OCI-LY7 (cell line): ENCODE data around the gene MYT1. TPM values are rescaled to one million over a fixed set of nuclear protein-coding genes. Genes with fewer than 3 reads are reported as not detected.
A peak's percentile ranks its signal among the peaks of the same experiment; 100 is the strongest.

Experiments used
- Bru-seq: library from RNA; stranded (reverse); fragments of 400-500 nt; gene quantifications from one replicate; lab custom pipeline; 2021; lab: Mats Ljungman, UMichigan
- BruChase-seq, 2 experiments: library from RNA; stranded (reverse); fragments of 400-500 nt; gene quantifications; one replicate each; lab custom pipeline; 2021; lab: Mats Ljungman, UMichigan
- BruUV-seq: library from RNA; stranded (reverse); fragments of 400-500 nt; replicated peaks from 2 replicates; lab custom pipeline; 2021; lab: Mats Ljungman, UMichigan
- CTCF ChIA-PET: fragments of 300-600 bp; sonication (Branson Sonifier 250); formaldehyde crosslinking; loops from one replicate; lab custom pipeline; 2022; ENCODE audit warnings: antibody characterized with exemption; ENCODE audit not compliant: unreplicated experiment; lab: Charles Lee
- POLR2A ChIA-PET: fragments of 300-600 bp; sonication (Branson Sonifier 250); formaldehyde crosslinking; loops from one replicate; lab custom pipeline; 2022; ENCODE audit warnings: antibody characterized with exemption; lab: Charles Lee
- DNase-seq: peaks from one replicate; pipeline ENCODE4 v3.0.0-alpha.2; 2015; ENCODE audit warnings: low spot score
- H2AFZ ChIP-seq: fragments of 200-600 bp; sonication (generic), shearing (Covaris generic); 2 replicates; pipeline ENCODE4 v1.6.1; 2014; ENCODE audit warnings: mild to moderate bottlenecking, antibody characterized with exemption, low read length, moderate library complexity
- H3K27ac ChIP-seq: fragments of 200-600 bp; sonication (generic); 2 replicates; pipeline ENCODE4 v1.5.1; 2014; ENCODE audit warnings: mixed run types, low read depth, mild to moderate bottlenecking, moderate library complexity, low read length, inconsistent platforms; ENCODE audit not compliant: poor library complexity, severe bottlenecking
- H3K36me3 ChIP-seq: fragments of 200-600 bp; sonication (generic); 2 replicates; pipeline ENCODE4 v1.6.1; 2014; ENCODE audit warnings: mild to moderate bottlenecking, antibody characterized with exemption, low read length, moderate library complexity, mixed read lengths; ENCODE audit not compliant: insufficient read depth
- H3K4me1 ChIP-seq: fragments of 200-600 bp; sonication (generic); 2 replicates; pipeline ENCODE4 v1.5.1; 2014; ENCODE audit warnings: mild to moderate bottlenecking, low read length; ENCODE audit not compliant: insufficient read depth, poor library complexity, severe bottlenecking
- H3K4me2 ChIP-seq: fragments of 200-600 bp; sonication (generic); 2 replicates; pipeline ENCODE4 v1.6.1; 2014; ENCODE audit warnings: mild to moderate bottlenecking, low read length
- H3K4me3 ChIP-seq: fragments of 200-600 bp; sonication (generic); 2 replicates; pipeline ENCODE4 v1.5.1; 2014; ENCODE audit warnings: mild to moderate bottlenecking, low read depth, low read length; ENCODE audit not compliant: poor library complexity, severe bottlenecking
- H3K79me2 ChIP-seq: fragments of 200-600 bp; sonication (generic); 2 replicates; pipeline ENCODE4 v1.6.1; 2016; ENCODE audit warnings: low read depth, mild to moderate bottlenecking, low read length, moderate library complexity, mixed read lengths; ENCODE audit not compliant: insufficient read depth
- H3K9me2 ChIP-seq: fragments of 200-600 bp; sonication (generic); 2 replicates; pipeline ENCODE4 v1.6.1; 2016; ENCODE audit warnings: mild to moderate bottlenecking, low read length, mixed read lengths; ENCODE audit not compliant: insufficient read depth
- H3K9me3 ChIP-seq: fragments of 200-600 bp; sonication (generic); 2 replicates; pipeline ENCODE4 v1.6.1; 2014; ENCODE audit warnings: mild to moderate bottlenecking, mixed run types, low read length, mixed read lengths
- H4K20me1 ChIP-seq: fragments of 200-600 bp; sonication (generic); 2 replicates; pipeline ENCODE4 v1.6.1; 2014; ENCODE audit warnings: mild to moderate bottlenecking, antibody characterized with exemption, low read length, moderate library complexity, mixed read lengths; ENCODE audit not compliant: insufficient read depth
- EZH2phosphoT487 ChIP-seq: fragments of 200-600 bp; sonication (generic); IDR thresholded peaks from 2 replicates; pipeline ENCODE4 v1.6.1; 2018; ENCODE audit warnings: low read depth, borderline replicate concordance, mild to moderate bottlenecking, mixed run types, antibody characterized with exemption, low read length, moderate library complexity, mixed read lengths
- intact Hi-C: fragments of 100-400 bp; cut with micrococcal nuclease; formaldehyde crosslinking; loops from one replicate; pipeline ENCODE4 v1.10.0; 2022; ENCODE audit not compliant: unreplicated experiment
- long read RNA-seq: library from polyadenylated mRNA; stranded (forward); transcript quantifications from one replicate; pipeline ENCODE4 v2.0.0, GENCODE V29; 2022
- total RNA-seq, 2 experiments: library from RNA; depleted of rRNA in 1 of 2; stranded (reverse); fragments of >200 nt in 1 of 2; shearing (Covaris generic) in 1 of 2; gene quantifications; 2 replicates each; pipeline ENCODE4 v1.2.3, GENCODE V29; 2014 to 2022
- TF ChIP-seq, protein P1 (sequence below): fragments of 200-600 bp; sonication (generic); conservative IDR thresholded peaks from 2 replicates; pipeline ENCODE4 v1.5.1; 2014; ENCODE audit warnings: mild to moderate bottlenecking, antibody characterized with exemption, low read length, moderate library complexity, mixed read lengths

Gene MYT1
- total RNA-seq (2014; rRNA removed; shearing (Covaris generic)) (0.31 and 0.32 TPM in 2 replicates), total RNA-seq (2022) (0.30 and 0.95 TPM in 2 replicates), Bru-seq, nascent RNA (percentile 18 among the genes with signal in this experiment), BruChase-seq, experiment 1, labeled RNA remaining after a 6-hour chase (percentile 13 among the genes with signal in this experiment), BruChase-seq, experiment 2, labeled RNA remaining after a 2-hour chase (percentile 14 among the genes with signal in this experiment)
- long read RNA-seq, partial matches to known transcripts, result 0 of 4 reads
- long read RNA-seq, other reads (novel, unspliced or antisense), result 4 of 4 reads

DNA sequence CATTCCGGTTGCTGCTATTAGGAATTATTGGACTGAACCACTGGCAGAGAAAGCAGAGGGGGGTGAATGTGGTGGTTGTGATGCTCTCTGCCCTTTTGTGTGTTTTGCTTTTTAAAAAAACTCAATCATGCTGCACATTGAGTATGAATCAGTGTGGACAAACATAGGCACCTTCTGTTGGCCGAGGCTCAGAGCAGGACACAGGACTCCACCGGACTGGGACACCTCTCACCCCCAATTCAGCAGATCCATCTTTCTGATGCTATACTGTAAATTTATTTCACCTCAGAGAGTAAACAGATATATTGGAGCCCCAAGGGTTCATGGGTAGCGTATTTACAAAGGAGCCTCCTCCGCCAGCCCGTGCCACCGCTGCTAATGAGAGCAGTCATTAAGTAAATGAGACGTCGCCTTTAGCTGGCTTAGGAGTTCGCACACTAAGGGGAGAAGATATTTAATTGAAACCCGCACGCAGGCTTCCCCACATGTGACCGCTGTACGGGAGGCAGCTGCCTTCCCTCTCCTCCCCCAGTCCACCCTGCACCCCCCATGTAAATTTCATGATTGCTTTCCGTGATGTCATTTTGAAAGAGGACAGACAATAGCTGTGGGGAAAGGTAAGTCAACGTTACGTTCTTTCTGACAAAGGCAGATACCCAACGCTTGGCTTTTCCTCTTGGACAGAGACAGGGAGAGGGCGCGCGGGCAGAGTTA lies at the start of gene MYT1:
MYT1 (plus strand) TSS at position 330 of the 714 bp plus-strand sequence. CDS start 34,410 bp downstream, outside the sequence.
- Histone ChIP-seq H3K4me2 (no peak within 1 kb of the TSS), H3K9me3 (no peaks in the 10 kb centered on the region), H4K20me1 (no peaks in the 10 kb centered on the region), H3K9me2 (no peaks in the 10 kb centered on the region), H3K27ac (no peak within 1 kb of the TSS), H3K4me1 (no peaks in the 10 kb centered on the region), H3K36me3 (no peaks in the 10 kb centered on the region), H2AFZ (no peak within 1 kb of the TSS), H3K79me2 (no peaks in the 10 kb centered on the region), H3K4me3 (no peak within 1 kb of the TSS)
- no peak for TF ChIP-seq EZH2phosphoT487
- TF ChIP-seq, protein P1, sequence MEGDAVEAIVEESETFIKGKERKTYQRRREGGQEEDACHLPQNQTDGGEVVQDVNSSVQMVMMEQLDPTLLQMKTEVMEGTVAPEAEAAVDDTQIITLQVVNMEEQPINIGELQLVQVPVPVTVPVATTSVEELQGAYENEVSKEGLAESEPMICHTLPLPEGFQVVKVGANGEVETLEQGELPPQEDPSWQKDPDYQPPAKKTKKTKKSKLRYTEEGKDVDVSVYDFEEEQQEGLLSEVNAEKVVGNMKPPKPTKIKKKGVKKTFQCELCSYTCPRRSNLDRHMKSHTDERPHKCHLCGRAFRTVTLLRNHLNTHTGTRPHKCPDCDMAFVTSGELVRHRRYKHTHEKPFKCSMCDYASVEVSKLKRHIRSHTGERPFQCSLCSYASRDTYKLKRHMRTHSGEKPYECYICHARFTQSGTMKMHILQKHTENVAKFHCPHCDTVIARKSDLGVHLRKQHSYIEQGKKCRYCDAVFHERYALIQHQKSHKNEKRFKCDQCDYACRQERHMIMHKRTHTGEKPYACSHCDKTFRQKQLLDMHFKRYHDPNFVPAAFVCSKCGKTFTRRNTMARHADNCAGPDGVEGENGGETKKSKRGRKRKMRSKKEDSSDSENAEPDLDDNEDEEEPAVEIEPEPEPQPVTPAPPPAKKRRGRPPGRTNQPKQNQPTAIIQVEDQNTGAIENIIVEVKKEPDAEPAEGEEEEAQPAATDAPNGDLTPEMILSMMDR, result no peak
- ChIA-PET CTCF (no interaction called here), POLR2A (no interaction called here)
- no TSS peak for BruUV-seq
- no peak for DNase-seq
- intact Hi-C loops, result no loop called here

DNA sequence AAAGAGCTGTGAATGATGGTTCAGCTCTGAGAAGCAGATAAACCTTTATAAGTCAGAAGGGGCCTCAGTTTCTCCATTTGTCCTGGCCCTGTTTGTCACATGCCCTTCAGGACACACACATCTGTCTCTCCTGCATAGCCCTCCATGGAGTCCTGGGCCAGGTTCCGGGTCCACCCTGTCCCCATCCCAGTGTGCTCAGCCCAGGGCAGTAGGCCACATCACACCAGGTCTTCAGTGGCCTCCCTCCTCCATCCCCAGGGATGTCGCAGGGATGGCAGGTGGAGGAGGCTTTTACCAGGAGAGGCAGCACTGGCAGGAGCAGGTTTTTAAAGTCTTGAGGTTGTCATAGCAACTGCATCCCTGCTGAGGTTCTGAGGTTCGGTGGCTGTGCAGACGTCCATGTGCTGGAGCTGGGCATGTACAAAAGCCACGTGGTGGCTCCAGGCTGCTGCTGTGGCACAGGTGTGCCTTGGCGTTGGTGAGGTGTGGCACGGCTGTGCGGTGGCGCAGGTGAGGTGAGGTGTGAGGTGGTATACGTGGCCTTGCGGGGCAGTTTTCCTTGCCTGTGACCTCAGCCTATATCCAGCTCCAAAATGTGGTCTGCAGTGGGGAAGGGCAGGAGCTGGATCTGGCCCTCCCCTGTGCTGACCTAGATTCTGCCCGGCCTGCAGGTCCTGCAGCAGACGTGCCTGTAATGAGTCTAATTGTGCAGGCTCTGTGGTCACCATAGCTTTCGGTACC lies 48.9 kb upstream of the MYT1 start:
- no peak for TF ChIP-seq EZH2phosphoT487

DNA sequence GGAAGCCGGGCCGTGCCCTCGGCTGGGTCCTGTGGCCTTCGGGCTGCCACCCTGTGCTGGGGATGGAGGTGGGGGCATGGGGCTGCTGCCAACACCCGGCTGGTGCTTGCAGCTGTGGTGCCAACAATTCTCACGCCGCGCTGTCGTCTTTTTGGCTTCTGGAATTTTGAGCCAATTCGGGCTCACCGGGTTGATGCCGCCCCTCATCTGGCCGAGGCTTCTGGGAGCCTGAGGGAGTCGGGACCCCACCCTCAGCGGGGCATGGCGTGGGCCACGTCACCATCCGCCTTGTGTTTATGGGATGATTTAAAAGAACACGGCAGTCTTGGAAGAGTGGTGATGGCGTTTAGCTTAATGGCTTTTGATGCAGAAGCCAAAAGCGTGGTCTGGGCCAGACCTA lies 48.2 kb upstream of the MYT1 start:
- intact Hi-C loops, result no loop called here
- H3K79me2 ChIP-seq, result no peaks in the 10 kb centered on the region
- no peak for DNase-seq
- TF ChIP-seq, protein P1, result no peak
- no peak for TF ChIP-seq EZH2phosphoT487
- no TSS peak for BruUV-seq
- H3K4me2 ChIP-seq, result no peak overlapping the region
- no peak overlapping the region for H2AFZ ChIP-seq
- H3K9me2 ChIP-seq, result no peaks in the 10 kb centered on the region
- no peaks in the 10 kb centered on the region for H3K36me3 ChIP-seq
- POLR2A ChIA-PET, result no interaction called here
- CTCF ChIA-PET, result no interaction called here
- no peaks in the 10 kb centered on the region for H3K9me3 ChIP-seq
- no peak overlapping the region for H3K27ac ChIP-seq
- H3K4me1 ChIP-seq, result peaks cover 11% of the 10 kb centered on the region
- no peaks in the 10 kb centered on the region for H4K20me1 ChIP-seq
- no peak overlapping the region for H3K4me3 ChIP-seq

More for the DNA sequence above, 48.9 kb upstream of the MYT1 start:
- intact Hi-C loops, result no loop called here
- Histone ChIP-seq H3K9me2 (no peaks in the 10 kb centered on the region), H3K4me2 (no peak overlapping the region), H3K9me3 (no peaks in the 10 kb centered on the region), H3K36me3 (no peaks in the 10 kb centered on the region), H3K4me1 (peaks cover 11% of the 10 kb centered on the region), H3K79me2 (no peaks in the 10 kb centered on the region), H2AFZ (no peak overlapping the region), H3K27ac (no peak overlapping the region), H3K4me3 (no peak overlapping the region), H4K20me1 (no peaks in the 10 kb centered on the region)
- no TSS peak for BruUV-seq
- DNase-seq, result no peak
- CTCF ChIA-PET, result no interaction called here
- POLR2A ChIA-PET, result interaction anchor here (1.0 kb wide), 1 partner anchor 141 kb away, joined by 3 read pairs; no protein-coding TSS in a partner anchor
